ENCODE data around the gene SPTBN4. TPM values are rescaled to one million over a fixed set of nuclear protein-coding genes. Genes with fewer than 3 reads are reported as not detected.

Gene SPTBN4
- total RNA-seq, 2 donors from 2014 or later = not detected

DNA sequence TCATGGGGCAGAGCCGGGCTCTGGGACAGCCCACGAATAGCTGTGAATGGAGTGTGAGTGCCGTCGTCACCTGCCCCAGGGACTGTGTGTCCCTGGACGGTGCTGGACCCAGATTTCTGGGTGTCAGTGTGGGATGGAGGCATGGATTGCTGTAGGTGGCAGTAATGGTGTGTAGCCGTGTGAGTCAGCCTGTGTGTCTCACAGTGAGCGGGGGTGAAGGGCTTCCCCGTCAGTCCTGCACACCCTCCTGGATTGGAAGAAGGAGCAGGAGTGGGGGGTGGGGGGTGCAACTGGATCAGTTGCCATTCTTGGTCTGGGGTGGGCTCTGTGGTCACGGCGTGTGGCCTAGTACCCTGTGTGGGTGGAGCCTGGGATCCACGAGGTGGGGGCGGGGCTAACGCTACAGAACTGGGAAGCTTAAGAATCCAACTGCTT, 127.9 kb downstream of the SPTBN4 start:
- Mint-ChIP-seq H3K4me3 (peak overlapping the region; percentile 19), H3K36me3 (no peaks in the 10 kb centered on the region), H3K9me3 (no peaks in the 10 kb centered on the region), H3K27me3 (peaks cover 11 to 14% of the 10 kb centered on the region in 2 donors), H3K4me1 (ENCODE audit: low read depth in 2 of 2) (peaks cover 16 to 20% of the 10 kb centered on the region in 2 donors), H3K27ac (peak overlapping the region; percentile 25 to 36)
- ATAC-seq = peak in 1 of 2 donors; percentile 28
- DNase-seq (ENCODE audit: low spot score) = no peak

GRCh38 chr19:40596608-40597328, 130.0 kb downstream of the SPTBN4 start:
- Mint-ChIP-seq H3K27me3 (peaks cover 19 to 28% of the 10 kb centered on the region in 2 donors), H3K4me1 (ENCODE audit: low read depth in 2 of 2) (peaks cover 25 to 27% of the 10 kb centered on the region in 2 donors), H3K36me3 (no peaks in the 10 kb centered on the region), H3K9me3 (no peaks in the 10 kb centered on the region), H3K4me3 (no peak overlapping the region), H3K27ac (no peak overlapping the region)
- DNase-seq (ENCODE audit: low spot score) (peak; percentile 63), ATAC-seq (peak; percentile 15 to 64)

DNA sequence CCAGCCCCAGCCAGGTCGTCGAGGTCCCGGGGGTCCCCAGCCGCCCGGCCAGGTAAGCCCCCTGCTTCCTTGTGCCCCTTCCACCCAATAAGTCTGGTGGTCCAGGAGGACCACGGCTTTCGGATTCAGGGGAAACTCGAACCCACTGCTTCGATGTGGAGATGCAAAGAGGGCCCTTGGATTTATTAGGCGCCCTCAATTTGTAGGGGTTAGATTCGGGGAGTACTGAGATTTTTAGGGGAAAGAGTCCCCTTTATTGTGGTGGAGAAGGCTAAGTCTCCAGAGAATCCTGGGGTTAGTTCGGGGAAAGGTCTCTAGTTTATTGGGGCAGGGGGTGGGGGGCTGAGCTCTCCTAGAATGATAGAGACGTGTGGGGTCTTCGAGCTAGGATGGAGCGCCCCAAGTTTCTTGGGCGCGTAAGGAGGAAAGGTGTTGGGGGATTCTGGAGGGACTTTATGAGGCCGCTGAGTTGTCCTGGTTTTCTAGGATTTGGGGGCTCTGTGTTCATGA, 130.6 kb downstream of the SPTBN4 start:
- Mint-ChIP-seq H3K9me3 (no peaks in the 10 kb centered on the region), H3K4me1 (ENCODE audit: low read depth in 2 of 2) (peaks cover 29 to 31% of the 10 kb centered on the region in 2 donors), H3K36me3 (no peaks in the 10 kb centered on the region), H3K27ac (no peak overlapping the region), H3K27me3 (peaks cover 22 to 32% of the 10 kb centered on the region in 2 donors), H3K4me3 (peak overlapping the region; percentile 7)
- no peak for ATAC-seq
- DNase-seq (ENCODE audit: low spot score) = no peak

GRCh38 chr19:40598121-40598917, 131.5 kb downstream of the SPTBN4 start:
- Mint-ChIP-seq H3K27ac (no peak overlapping the region), H3K4me3 (no peak overlapping the region), H3K4me1 (ENCODE audit: low read depth in 2 of 2) (peaks cover 29 to 34% of the 10 kb centered on the region in 2 donors)

GRCh38 chr19:40598918-40599307, 132.1 kb downstream of the SPTBN4 start:
- no peak overlapping the region for H3K4me3 Mint-ChIP-seq
- no peak overlapping the region for H3K27ac Mint-ChIP-seq
- DNase-seq (ENCODE audit: low spot score) = no peak
- peaks cover 22 to 32% of the 10 kb centered on the region in 2 donors for H3K27me3 Mint-ChIP-seq
- peaks cover 31 to 37% of the 10 kb centered on the region in 2 donors for H3K4me1 Mint-ChIP-seq (ENCODE audit: low read depth in 2 of 2)
- no peak for ATAC-seq
- H3K9me3 Mint-ChIP-seq = no peaks in the 10 kb centered on the region
- H3K36me3 Mint-ChIP-seq = no peaks in the 10 kb centered on the region

More at GRCh38 chr19:40598121-40598917, 131.5 kb downstream of the SPTBN4 start:
- ATAC-seq (peak; percentile 78 to 79), DNase-seq (ENCODE audit: low spot score) (peak; percentile 82)
- peaks cover 22 to 32% of the 10 kb centered on the region in 2 donors for H3K27me3 Mint-ChIP-seq
- no peaks in the 10 kb centered on the region for H3K9me3 Mint-ChIP-seq
- no peaks in the 10 kb centered on the region for H3K36me3 Mint-ChIP-seq

- no peak overlapping the region for H3K27ac Mint-ChIP-seq
- ATAC-seq (no peak), DNase-seq (ENCODE audit: low spot score) (no peak)
- H3K4me3 Mint-ChIP-seq = peak overlapping the region; percentile 65
- peaks cover 22 to 32% of the 10 kb centered on the region in 2 donors for H3K27me3 Mint-ChIP-seq
- peaks cover 31 to 37% of the 10 kb centered on the region in 2 donors for H3K4me1 Mint-ChIP-seq (ENCODE audit: low read depth in 2 of 2)
- H3K36me3 Mint-ChIP-seq = no peaks in the 10 kb centered on the region
- no peaks in the 10 kb centered on the region for H3K9me3 Mint-ChIP-seq
Measured at GRCh38 chr19:40599331-40599901, 132.6 kb downstream of the SPTBN4 start.

DNA sequence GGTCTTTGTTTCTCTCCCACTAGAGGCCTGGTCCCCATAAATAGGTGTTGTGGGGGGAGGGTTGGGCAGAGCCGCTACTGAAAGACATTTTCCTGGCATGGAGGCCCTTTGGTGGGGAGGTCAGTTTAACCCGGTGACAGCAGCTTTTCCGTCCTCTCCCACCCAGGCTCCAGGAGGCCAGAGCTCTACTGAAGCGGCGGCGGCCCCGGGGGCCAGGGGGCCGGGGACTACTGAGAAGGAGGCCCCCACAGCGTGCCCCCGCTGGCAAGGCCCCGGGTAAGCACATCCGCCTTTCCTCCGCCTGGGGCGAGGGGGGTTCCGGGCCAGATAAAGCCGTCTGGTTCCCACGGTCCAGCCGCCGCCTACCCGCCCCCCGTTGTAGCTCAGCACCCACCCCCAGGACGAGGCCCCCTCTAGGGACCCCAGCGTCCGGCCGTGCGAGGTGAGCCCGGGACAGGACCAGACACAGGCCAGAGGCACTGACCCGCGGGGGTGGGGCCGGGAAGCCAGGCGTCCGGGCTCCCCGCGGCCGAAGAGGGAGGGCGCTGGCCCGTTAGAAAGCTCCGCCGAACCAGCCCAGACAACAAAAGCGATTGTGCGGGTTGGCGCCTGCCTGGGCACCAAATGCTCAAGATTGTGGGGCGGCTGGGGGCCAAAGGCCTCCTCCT, 133.2 kb downstream of the SPTBN4 start:
- Mint-ChIP-seq H3K4me1 (ENCODE audit: low read depth in 2 of 2) (peaks cover 31 to 33% of the 10 kb centered on the region in 2 donors), H3K27me3 (peaks cover 22 to 32% of the 10 kb centered on the region in 2 donors)
- no peak for ATAC-seq

DNA sequence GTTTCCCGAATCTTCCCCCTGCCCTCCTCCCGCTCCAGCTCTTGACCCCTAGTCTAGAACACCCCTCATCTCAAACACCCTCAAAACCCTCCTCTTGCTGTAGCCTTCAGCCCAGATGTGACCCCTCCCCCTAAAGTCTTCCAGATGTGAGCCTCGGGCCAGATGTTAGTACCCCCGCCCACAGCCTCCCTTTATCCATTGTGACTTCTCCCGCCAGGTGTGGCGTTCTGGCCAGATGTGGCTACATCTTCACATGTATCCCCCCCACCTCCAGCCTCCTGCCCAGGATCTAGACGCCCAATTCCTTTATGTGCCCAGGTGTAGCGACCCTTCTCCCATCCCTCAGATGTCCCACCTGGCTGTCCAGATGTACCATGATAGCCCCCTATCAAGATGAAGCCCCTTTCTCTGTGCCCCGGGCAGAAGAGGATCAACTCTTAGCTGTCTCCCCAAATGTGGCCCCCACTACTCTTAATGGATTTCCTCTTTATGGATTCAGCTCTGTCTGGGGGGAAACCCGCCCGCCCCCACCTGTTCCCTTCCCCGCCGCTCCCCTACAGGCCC, 133.9 kb downstream of the SPTBN4 start:
- ATAC-seq (no peak), DNase-seq (ENCODE audit: low spot score) (no peak)
- Mint-ChIP-seq H3K27me3 (peaks cover 22 to 32% of the 10 kb centered on the region in 2 donors), H3K27ac (no peak overlapping the region), H3K9me3 (no peaks in the 10 kb centered on the region), H3K4me3 (peak overlapping the region; percentile 34), H3K4me1 (ENCODE audit: low read depth in 2 of 2) (peaks cover 37 to 38% of the 10 kb centered on the region in 2 donors), H3K36me3 (no peaks in the 10 kb centered on the region)

More for the DNA sequence above, 133.2 kb downstream of the SPTBN4 start:
- Mint-ChIP-seq H3K36me3 (no peaks in the 10 kb centered on the region), H3K9me3 (no peaks in the 10 kb centered on the region), H3K4me3 (peak overlapping the region; percentile 65), H3K27ac (no peak overlapping the region)
- DNase-seq (ENCODE audit: low spot score) = no peak

GRCh38 chr19:40601134-40601974, 134.6 kb downstream of the SPTBN4 start, which contains the start of gene LTBP4:
Gene LTBP4, plus strand, starts transcription at chr19:40601369. Its CDS starts 19 bp downstream, at chr19:40601388.
- Mint-ChIP-seq H3K9me3 (no peaks in the 10 kb centered on the region), H3K36me3 (no peaks in the 10 kb centered on the region), H3K27me3 (peaks cover 20 to 32% of the 10 kb centered on the region in 2 donors), H3K4me3 (peak within 1 kb of the TSS; percentile 67), H3K4me1 (ENCODE audit: low read depth in 2 of 2) (peaks cover 41 to 43% of the 10 kb centered on the region in 2 donors), H3K27ac (no peak within 1 kb of the TSS)
- no peak for DNase-seq (ENCODE audit: low spot score)
- no peak for ATAC-seq

GRCh38 chr19:40603071-40603388, 136.2 kb downstream of the SPTBN4 start:
- peaks cover 14 to 24% of the 10 kb centered on the region in 2 donors for H3K27me3 Mint-ChIP-seq
- H3K36me3 Mint-ChIP-seq = no peaks in the 10 kb centered on the region
- peak overlapping the region; percentile 6 for H3K4me3 Mint-ChIP-seq
- H3K4me1 Mint-ChIP-seq (ENCODE audit: low read depth in 2 of 2) = peaks cover 41 to 46% of the 10 kb centered on the region in 2 donors
- no peak for ATAC-seq
- DNase-seq (ENCODE audit: low spot score) = no peak
- H3K9me3 Mint-ChIP-seq = no peaks in the 10 kb centered on the region
- H3K27ac Mint-ChIP-seq = peak overlapping the region in 1 of 2 donors; percentile 34

DNA sequence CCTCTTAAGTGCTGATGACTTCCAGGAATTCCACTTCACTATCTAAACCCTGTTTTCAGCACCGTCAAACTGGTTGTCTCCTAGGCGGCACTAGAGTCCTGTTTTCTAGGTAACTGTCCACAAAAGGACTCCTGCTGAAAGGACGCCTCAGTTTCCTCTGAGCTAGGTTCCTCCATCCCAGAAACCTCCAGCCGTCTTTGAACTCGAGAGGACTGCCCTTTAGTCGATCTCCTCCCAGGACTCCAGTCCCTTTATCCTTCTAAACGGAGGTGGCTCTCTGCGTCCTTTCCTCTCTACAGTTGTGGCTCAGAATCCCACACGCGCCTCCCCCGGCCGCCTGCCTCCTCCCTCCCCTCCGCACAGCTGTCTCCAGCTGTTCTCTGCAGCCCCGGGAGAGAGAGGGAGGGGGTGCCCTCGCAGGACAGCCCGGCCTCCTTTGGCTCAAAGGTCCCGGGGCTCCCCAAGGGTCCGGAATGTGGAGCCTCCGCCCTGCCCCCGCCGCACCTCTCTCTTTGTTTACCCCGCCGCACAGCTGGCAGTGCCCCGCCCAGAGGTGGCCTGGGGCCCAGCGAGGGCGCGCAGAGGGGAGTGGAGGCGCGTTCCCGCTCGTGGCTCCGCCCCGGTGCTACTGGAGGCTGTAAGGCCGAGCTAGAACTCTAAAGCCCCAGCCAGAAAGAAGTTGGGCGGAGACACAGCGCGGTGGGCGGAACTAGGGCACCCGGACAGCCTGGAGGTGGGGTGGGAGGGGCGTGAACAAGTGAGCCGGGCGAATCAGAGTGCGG, 136.8 kb downstream of the SPTBN4 start:
- no peaks in the 10 kb centered on the region for H3K9me3 Mint-ChIP-seq
- peaks cover 14 to 24% of the 10 kb centered on the region in 2 donors for H3K27me3 Mint-ChIP-seq
- ATAC-seq = peak; percentile 87
- DNase-seq (ENCODE audit: low spot score) = peak; percentile 96
- H3K4me1 Mint-ChIP-seq (ENCODE audit: low read depth in 2 of 2) = peaks cover 41 to 48% of the 10 kb centered on the region in 2 donors
- peak overlapping the region; percentile 32 to 34 for H3K27ac Mint-ChIP-seq
- H3K36me3 Mint-ChIP-seq = no peaks in the 10 kb centered on the region
- peak overlapping the region; percentile 94 for H3K4me3 Mint-ChIP-seq
